GM18505 (cell line): Measurements from ENCODE around the gene MRPL58.
"Not testable (repeated sequence)": the region's sequence is repeated elsewhere in the genome, so short reads cannot be mapped to it uniquely, and the experiment has no call there.

ENCODE experiments used
- ATAC-seq: cut with Tn5 transposase; IDR thresholded peaks from one replicate; pipeline ENCODE4 v1.9.1; 2021; ENCODE audit not compliant: unreplicated experiment
- POLR2A ChIP-seq: IDR thresholded peaks from 4 replicates; pipeline ENCODE4 v1.6.1; 2011; ENCODE audit warnings: borderline replicate concordance; ENCODE audit not compliant: insufficient read depth, insufficient read length; ENCODE audit errors: extremely low read depth

Gene MRPL58

GRCh38 chr17:75033346-75034235, 21.1 kb downstream of the MRPL58 start:
- peak; percentile 45 for ATAC-seq
- no peak for TF ChIP-seq POLR2A

- TF ChIP-seq POLR2A: peak; percentile 17
- ATAC-seq: peak; percentile 58
Observed at GRCh38 chr17:75034236-75034908, 21.9 kb downstream of the MRPL58 start.

- no peak for ATAC-seq
- TF ChIP-seq POLR2A: no peak
Observed at GRCh38 chr17:75036643-75037268, 24.3 kb downstream of the MRPL58 start.

- no peak for TF ChIP-seq POLR2A
- no peak for ATAC-seq
Observed at GRCh38 chr17:75039238-75039637, 26.8 kb downstream of the MRPL58 start.

- TF ChIP-seq POLR2A: no peak
- no peak for ATAC-seq
Observed at GRCh38 chr17:75041656-75042280, 29.3 kb downstream of the MRPL58 start.

GRCh38 chr17:75043789-75044188, 31.3 kb downstream of the MRPL58 start:
- ATAC-seq: not testable (repeated sequence)

GRCh38 chr17:75044716-75045115, 32.2 kb downstream of the MRPL58 start:
- no peak for TF ChIP-seq POLR2A
- no peak for ATAC-seq

- not testable (repeated sequence) for ATAC-seq
Observed at GRCh38 chr17:75045946-75046406, 33.5 kb downstream of the MRPL58 start.

GRCh38 chr17:75046407-75047289, 34.2 kb downstream of the MRPL58 start, which contains the start of the genes ATP5PD and KCTD2:
Gene ATP5PD (minus strand): TSS chr17:75046969. CDS start chr17:75042650, 4,319 bp downstream.
Gene KCTD2 (plus strand): TSS chr17:75047225. CDS start chr17:75047251, 26 bp downstream.
- ATAC-seq: peak; percentile 92

GRCh38 chr17:75047398-75048098, 35.1 kb downstream of the MRPL58 start:
- ATAC-seq: no peak

More at GRCh38 chr17:75046407-75047289, 34.2 kb downstream of the MRPL58 start, which contains the start of the genes ATP5PD and KCTD2:
- TF ChIP-seq POLR2A: peak; percentile 91

GRCh38 chr17:75048249-75048878, 35.9 kb downstream of the MRPL58 start:
- TF ChIP-seq POLR2A: no peak
- no peak for ATAC-seq

More at GRCh38 chr17:75047398-75048098, 35.1 kb downstream of the MRPL58 start:
- TF ChIP-seq POLR2A: no peak

- no peak for ATAC-seq
- TF ChIP-seq POLR2A: no peak
Observed at GRCh38 chr17:75049057-75049456, 36.6 kb downstream of the MRPL58 start.

- ATAC-seq: no peak
Observed at GRCh38 chr17:75049706-75050105, 37.2 kb downstream of the MRPL58 start.

More at GRCh38 chr17:75049706-75050105, 37.2 kb downstream of the MRPL58 start:
- TF ChIP-seq POLR2A: no peak
